Neural progenitor cell (in vitro differentiated cells): Measurements from ENCODE around the gene PKDCC. TPM values are rescaled to one million over a fixed set of nuclear protein-coding genes. Genes with fewer than 3 reads are reported as not detected.

Experiments used
- DNase-seq: peaks from one replicate; pipeline ENCODE4 v3.0.0-alpha.2; 2016; ENCODE audit warnings: low spot score
- H2AFZ ChIP-seq: fragments of 200-600 bp; sonication (generic); replicated peaks from 2 replicates; pipeline ENCODE4 v1.6.1; 2016; ENCODE audit warnings: antibody characterized with exemption
- H3F3A ChIP-seq: fragments of 200-600 bp; sonication (generic); 2 replicates; pipeline ENCODE4 v1.6.1; 2016; ENCODE audit warnings: antibody characterized with exemption, low read depth
- H3K27ac ChIP-seq: fragments of 200-600 bp; sonication (generic); 2 replicates; pipeline ENCODE4 v1.5.1; 2016; ENCODE audit warnings: mild to moderate bottlenecking
- H3K27me3 ChIP-seq: fragments of 200-600 bp; sonication (generic); 2 replicates; pipeline ENCODE4 v1.6.1; 2016; ENCODE audit warnings: mild to moderate bottlenecking, moderate library complexity
- H3K36me3 ChIP-seq: fragments of 200-600 bp; sonication (generic); 2 replicates; pipeline ENCODE4 v1.5.1; 2016
- H3K4me1 ChIP-seq: fragments of 200-600 bp; sonication (generic); 2 replicates; pipeline ENCODE4 v1.6.1; 2016; ENCODE audit warnings: mixed run types
- H3K4me2 ChIP-seq: fragments of 200-600 bp; sonication (generic); 2 replicates; pipeline ENCODE4 v1.6.1; 2016
- H3K4me3 ChIP-seq: fragments of 200-600 bp; sonication (generic); 2 replicates; pipeline ENCODE4 v1.5.1; 2016
- H3K79me2 ChIP-seq: fragments of 200-600 bp; sonication (generic); 2 replicates; pipeline ENCODE4 v1.6.1; 2016; ENCODE audit warnings: low read depth
- H3K9ac ChIP-seq: fragments of 200-600 bp; sonication (generic); 2 replicates; pipeline ENCODE4 v1.6.1; 2016
- H3K9me3 ChIP-seq: fragments of 200-600 bp; sonication (generic); 2 replicates; pipeline ENCODE4 v1.5.1; 2016; ENCODE audit warnings: low read depth
- H4K20me1 ChIP-seq: fragments of 200-600 bp; sonication (generic); 2 replicates; pipeline ENCODE4 v1.6.1; 2016; ENCODE audit warnings: low read depth
- H3K27ac Mint-ChIP-seq: 3 replicates; pipeline ENCODE4 v1.8.0; 2021; ENCODE audit warnings: mixed read lengths
- H3K27me3 Mint-ChIP-seq: 2 replicates; pipeline ENCODE4 v1.8.0; 2022; ENCODE audit warnings: low read depth, mild to moderate bottlenecking, inconsistent platforms, moderate library complexity, mixed read lengths; ENCODE audit not compliant: insufficient read depth
- H3K36me3 Mint-ChIP-seq: 3 replicates; pipeline ENCODE4 v1.8.0; 2021; ENCODE audit warnings: mixed read lengths
- H3K4me1 Mint-ChIP-seq: 3 replicates; pipeline ENCODE4 v1.8.0; 2021; ENCODE audit warnings: mixed read lengths
- H3K4me3 Mint-ChIP-seq: 3 replicates; pipeline ENCODE4 v1.8.0; 2021; ENCODE audit warnings: mild to moderate bottlenecking, moderate library complexity, mixed read lengths
- H3K9me3 Mint-ChIP-seq: 3 replicates; pipeline ENCODE4 v1.8.0; 2020; ENCODE audit warnings: mixed read lengths
- CTCF ChIP-seq: fragments of 200-600 bp; sonication (generic); IDR thresholded peaks from 2 replicates; pipeline ENCODE4 v1.5.1; 2017; ENCODE audit warnings: antibody characterized with exemption, mild to moderate bottlenecking
- EZH2 ChIP-seq: fragments of 200-600 bp; sonication (generic); IDR thresholded peaks from 2 replicates; pipeline ENCODE4 v1.6.1; 2017; ENCODE audit warnings: antibody characterized with exemption, mild to moderate bottlenecking, moderate library complexity
- EZH2phosphoT487 ChIP-seq: fragments of 200-600 bp; sonication (generic); IDR thresholded peaks from 2 replicates; pipeline ENCODE4 v1.6.1; 2017; ENCODE audit warnings: antibody characterized with exemption
- total RNA-seq: library from RNA; depleted of rRNA; stranded (reverse); fragments of >200 nt; gene quantifications from 2 replicates; pipeline ENCODE4 v1.2.3, GENCODE V29; 2015; ENCODE audit warnings: low replicate concordance

Gene PKDCC
- total RNA-seq, 1 donor from 2014 or later = 70.4 TPM

- Histone ChIP-seq H3K36me3 (no peaks in the 10 kb centered on the region), H3K4me2 (peak overlapping the region; percentile 55), H3K79me2 (no peaks in the 10 kb centered on the region), H3K27ac (no peak overlapping the region), H3F3A (peaks cover 4% of the 10 kb centered on the region), H2AFZ (no peak overlapping the region), H3K9ac (no peak overlapping the region), H4K20me1 (no peaks in the 10 kb centered on the region), H3K9me3 (no peaks in the 10 kb centered on the region), H3K4me1 (peaks cover 12% of the 10 kb centered on the region), H3K27me3 (no peaks in the 10 kb centered on the region), H3K4me3 (no peak overlapping the region)
- Mint-ChIP-seq H3K4me3 (no peak overlapping the region), H3K36me3 (no peaks in the 10 kb centered on the region), H3K9me3 (no peaks in the 10 kb centered on the region), H3K27me3 (peaks cover 59% of the 10 kb centered on the region), H3K27ac (peak overlapping the region; percentile 42), H3K4me1 (peaks cover 16% of the 10 kb centered on the region)
- DNase-seq = peak; percentile 55
- TF ChIP-seq CTCF (no peak), EZH2phosphoT487 (no peak), EZH2 (no peak)
Measured at GRCh38 chr2:42072349-42073118, 24.7 kb downstream of the PKDCC start.

- H3K36me3 Mint-ChIP-seq = no peaks in the 10 kb centered on the region
- H3K4me2 ChIP-seq = no peak overlapping the region
- TF ChIP-seq EZH2 (no peak), CTCF (no peak)
- H3K4me1 ChIP-seq = peaks cover 12% of the 10 kb centered on the region
- no peak for DNase-seq
- H3K27ac Mint-ChIP-seq = no peak overlapping the region
- no peaks in the 10 kb centered on the region for H3K9me3 Mint-ChIP-seq
- H3K27me3 Mint-ChIP-seq = peaks cover 54% of the 10 kb centered on the region
- no peak overlapping the region for H3K4me3 ChIP-seq
- H3K4me1 Mint-ChIP-seq = peaks cover 16% of the 10 kb centered on the region
- H3K79me2 ChIP-seq = no peaks in the 10 kb centered on the region
- no peak overlapping the region for H3K9ac ChIP-seq
- H3F3A ChIP-seq = peaks cover 4% of the 10 kb centered on the region
- H3K9me3 ChIP-seq = no peaks in the 10 kb centered on the region
- H2AFZ ChIP-seq = no peak overlapping the region
- H3K4me3 Mint-ChIP-seq = no peak overlapping the region
- no peaks in the 10 kb centered on the region for H3K36me3 ChIP-seq
- no peaks in the 10 kb centered on the region for H3K27me3 ChIP-seq
- no peak overlapping the region for H3K27ac ChIP-seq
- H4K20me1 ChIP-seq = no peaks in the 10 kb centered on the region
Measured at GRCh38 chr2:42073739-42074503, 26.1 kb downstream of the PKDCC start.

DNA sequence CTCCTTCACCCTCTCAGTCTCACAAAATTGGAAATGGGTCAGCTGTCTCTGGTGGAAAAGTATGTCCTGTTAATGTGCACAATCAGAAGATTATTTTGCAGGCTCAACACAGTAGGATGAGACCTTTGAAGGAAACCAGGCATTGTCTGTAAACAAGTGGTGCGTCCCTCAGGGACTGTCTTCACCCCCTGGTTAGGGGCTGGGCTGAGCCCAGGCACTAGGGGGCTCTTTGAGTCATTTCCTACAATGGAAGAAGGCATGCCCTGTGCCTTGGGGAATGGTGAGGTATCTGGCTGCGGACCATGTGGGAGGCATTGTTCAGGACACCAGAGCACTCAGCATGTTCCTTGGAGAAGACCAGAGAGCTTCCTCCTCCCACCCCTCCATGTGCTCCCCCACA is 26.8 kb downstream of the PKDCC start:
- Mint-ChIP-seq H3K27ac (no peak overlapping the region), H3K4me1 (peaks cover 16% of the 10 kb centered on the region), H3K36me3 (no peaks in the 10 kb centered on the region), H3K27me3 (peaks cover 47% of the 10 kb centered on the region), H3K9me3 (no peaks in the 10 kb centered on the region), H3K4me3 (no peak overlapping the region)
- Histone ChIP-seq H3K9ac (no peak overlapping the region), H3K79me2 (no peaks in the 10 kb centered on the region), H3K4me2 (no peak overlapping the region), H3K4me3 (no peak overlapping the region), H2AFZ (no peak overlapping the region), H3K27me3 (no peaks in the 10 kb centered on the region), H3K27ac (no peak overlapping the region), H3K9me3 (no peaks in the 10 kb centered on the region), H3F3A (peaks cover under 1% of the 10 kb centered on the region), H3K36me3 (no peaks in the 10 kb centered on the region), H4K20me1 (no peaks in the 10 kb centered on the region), H3K4me1 (peaks cover 12% of the 10 kb centered on the region)
- DNase-seq = no peak
- peak; percentile 25 for TF ChIP-seq CTCF
- no peak for TF ChIP-seq EZH2phosphoT487
- no peak for TF ChIP-seq EZH2
